Vagina (tissue), 2 donors: ENCODE measurements around the gene ARCN1.

ENCODE experiments used
- CTCF ChIP-seq, 3 experiments: fragments of 450-650 bp in 2 of 3; fragments of 200-600 bp in 1 of 3; sonication (generic) in 1 of 3; IDR thresholded peaks; one replicate each; pipeline ENCODE4 v1.5.1; 2017 to 2019; ENCODE audit warnings: antibody characterized with exemption in 3 of 3, mild to moderate bottlenecking in 2 of 3, moderate library complexity in 2 of 3
- POLR2A ChIP-seq, 2 donors: fragments of 450-650 bp; IDR thresholded peaks; one replicate each; pipeline ENCODE4 v1.6.1; 2017; ENCODE audit warnings: antibody characterized with exemption in 2 of 2, mild to moderate bottlenecking in 2 of 2, moderate library complexity in 2 of 2
- POLR2AphosphoS5 ChIP-seq, 2 donors: sonication (generic); formaldehyde crosslinking; IDR thresholded peaks; one replicate each; pipeline ENCODE4 v1.9.0; 2017; ENCODE audit warnings: antibody characterized with exemption in 2 of 2, mild to moderate bottlenecking in 2 of 2, low read depth in 1 of 2; ENCODE audit not compliant: insufficient read depth in 1 of 2

DNA sequence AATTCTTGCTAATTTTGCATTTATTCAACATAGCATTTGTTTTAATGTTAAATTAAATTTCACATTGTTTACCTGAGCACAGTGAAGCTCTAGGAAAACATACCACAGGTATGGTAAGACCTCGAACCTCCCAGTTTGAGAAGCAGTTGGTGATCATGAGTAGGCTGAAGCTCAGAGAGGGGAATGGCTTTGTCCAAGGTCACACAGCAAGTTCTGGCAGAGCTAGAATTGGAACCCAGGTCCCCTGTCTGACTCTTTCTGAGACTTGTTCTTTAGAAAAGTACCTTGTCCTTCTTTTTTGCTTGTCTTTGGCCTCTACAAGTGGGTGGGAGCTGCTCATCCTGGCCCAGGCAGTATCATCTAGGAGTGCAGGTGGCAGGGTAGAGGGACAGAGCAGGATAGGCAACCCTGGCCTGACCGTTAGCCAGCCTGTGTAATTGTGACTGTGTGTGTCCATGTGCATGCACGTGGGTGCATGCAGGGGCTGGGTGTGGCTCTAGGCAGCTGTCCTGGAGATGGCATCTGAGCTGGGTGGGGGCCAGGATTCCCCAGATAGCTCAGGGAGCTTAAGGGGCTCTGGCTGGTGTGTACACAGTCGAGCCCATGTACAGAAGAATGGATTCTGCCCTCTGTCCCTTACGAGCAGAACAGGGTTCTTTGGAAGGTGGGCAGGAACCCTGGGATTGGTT lies 56.8 kb downstream of the ARCN1 start:
- TF ChIP-seq CTCF (IDR thresholded peaks at IDR 0.05) (no peak), POLR2A (IDR thresholded peaks at IDR 0.05) (no peak), POLR2AphosphoS5 (IDR thresholded peaks at IDR 0.05; ENCODE audit: insufficient read depth in 1 of 2, low read depth in 1 of 2) (no peak)
